LNCAP (cell line): ENCODE measurements around the gene GIMAP8.

Experiments used
- TF ChIP-seq, protein P1 (sequence below): fragments of 450-650 bp; IDR thresholded peaks from 2 replicates; pipeline ENCODE4 v1.5.1; 2017; ENCODE audit warnings: mild to moderate bottlenecking

The GIMAP8 gene

GRCh38 chr7:150443793-150444540, 6.5 kb upstream of the GIMAP8 start:
- TF ChIP-seq, protein P1, sequence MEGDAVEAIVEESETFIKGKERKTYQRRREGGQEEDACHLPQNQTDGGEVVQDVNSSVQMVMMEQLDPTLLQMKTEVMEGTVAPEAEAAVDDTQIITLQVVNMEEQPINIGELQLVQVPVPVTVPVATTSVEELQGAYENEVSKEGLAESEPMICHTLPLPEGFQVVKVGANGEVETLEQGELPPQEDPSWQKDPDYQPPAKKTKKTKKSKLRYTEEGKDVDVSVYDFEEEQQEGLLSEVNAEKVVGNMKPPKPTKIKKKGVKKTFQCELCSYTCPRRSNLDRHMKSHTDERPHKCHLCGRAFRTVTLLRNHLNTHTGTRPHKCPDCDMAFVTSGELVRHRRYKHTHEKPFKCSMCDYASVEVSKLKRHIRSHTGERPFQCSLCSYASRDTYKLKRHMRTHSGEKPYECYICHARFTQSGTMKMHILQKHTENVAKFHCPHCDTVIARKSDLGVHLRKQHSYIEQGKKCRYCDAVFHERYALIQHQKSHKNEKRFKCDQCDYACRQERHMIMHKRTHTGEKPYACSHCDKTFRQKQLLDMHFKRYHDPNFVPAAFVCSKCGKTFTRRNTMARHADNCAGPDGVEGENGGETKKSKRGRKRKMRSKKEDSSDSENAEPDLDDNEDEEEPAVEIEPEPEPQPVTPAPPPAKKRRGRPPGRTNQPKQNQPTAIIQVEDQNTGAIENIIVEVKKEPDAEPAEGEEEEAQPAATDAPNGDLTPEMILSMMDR = no peak

DNA sequence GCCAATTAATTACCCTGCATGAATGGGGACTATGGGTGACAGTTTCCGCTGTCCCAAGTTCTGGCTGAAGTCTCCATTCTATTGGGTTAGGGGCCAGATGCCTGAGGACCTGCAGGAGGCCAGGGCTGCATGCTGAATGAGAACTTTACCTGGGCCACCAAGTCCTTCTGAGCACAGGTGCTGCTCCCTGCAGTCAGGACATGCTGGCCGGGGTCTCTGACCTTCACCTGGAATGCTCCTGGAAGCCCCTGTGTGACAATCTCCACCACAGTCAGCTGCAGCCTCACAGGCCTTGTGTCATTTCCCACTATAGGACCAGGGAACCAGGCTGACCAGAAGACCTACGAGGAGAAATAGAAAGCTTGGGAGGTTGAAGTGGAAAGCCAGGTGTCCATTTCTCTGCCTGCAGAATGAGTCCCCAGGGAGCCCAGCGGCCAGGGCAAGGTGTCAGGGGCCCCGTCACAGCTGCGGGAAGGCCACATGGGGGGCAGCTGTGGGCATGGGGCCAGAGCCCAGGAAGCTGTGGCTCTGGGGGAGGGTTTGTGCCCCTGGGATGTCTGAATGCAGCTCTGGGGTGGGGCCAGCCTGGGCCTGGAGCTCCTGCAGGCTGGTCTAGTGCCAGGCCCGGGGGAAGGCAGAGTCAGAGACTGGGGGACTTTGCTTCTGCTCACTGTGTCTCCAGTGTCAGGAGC, 5.6 kb upstream of the GIMAP8 start:
- TF ChIP-seq, protein P1 = no peak

- TF ChIP-seq, protein P1 = no peak
Observed at GRCh38 chr7:150446288-150446938, 4.0 kb upstream of the GIMAP8 start.

DNA sequence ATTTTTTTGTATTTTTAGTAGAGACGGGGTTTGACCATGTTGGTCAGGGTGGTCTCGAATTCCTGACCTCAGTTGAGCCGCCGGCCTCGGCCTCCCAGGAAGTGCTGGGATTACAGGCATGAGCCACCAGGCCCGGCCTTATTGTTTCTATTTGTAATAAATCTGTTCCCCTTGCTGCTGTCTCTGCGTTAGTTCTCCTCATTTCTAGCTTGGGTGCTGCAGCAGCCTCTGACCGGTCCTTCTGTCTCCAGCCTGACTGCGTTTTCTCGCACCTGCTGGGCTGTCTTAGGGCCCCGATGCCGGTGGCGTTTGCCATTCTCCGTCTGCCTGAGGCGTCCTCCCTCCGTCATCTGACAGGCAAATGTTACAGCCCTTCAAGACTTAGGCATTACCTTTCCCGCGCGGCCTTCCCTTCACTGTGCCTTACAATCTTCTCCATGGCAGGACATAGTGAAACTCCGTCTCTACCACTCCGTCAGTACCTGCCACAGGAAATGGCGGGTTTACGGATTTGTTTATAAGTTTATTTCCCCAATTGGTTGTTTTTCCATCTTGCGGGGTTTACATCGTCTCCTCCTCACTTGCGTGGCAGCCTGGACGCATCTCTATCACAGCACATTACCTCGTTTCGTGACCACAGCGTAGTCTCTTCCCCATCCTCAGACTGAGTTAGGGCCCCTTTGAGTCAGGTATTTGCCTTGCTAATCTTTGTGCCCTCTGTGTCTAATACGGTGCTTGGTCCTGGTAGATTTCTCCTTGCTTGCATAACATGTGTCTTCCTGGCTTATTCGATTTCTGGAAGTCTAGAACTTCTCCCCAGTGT, 2.3 kb upstream of the GIMAP8 start:
- TF ChIP-seq, protein P1 = no peak

DNA sequence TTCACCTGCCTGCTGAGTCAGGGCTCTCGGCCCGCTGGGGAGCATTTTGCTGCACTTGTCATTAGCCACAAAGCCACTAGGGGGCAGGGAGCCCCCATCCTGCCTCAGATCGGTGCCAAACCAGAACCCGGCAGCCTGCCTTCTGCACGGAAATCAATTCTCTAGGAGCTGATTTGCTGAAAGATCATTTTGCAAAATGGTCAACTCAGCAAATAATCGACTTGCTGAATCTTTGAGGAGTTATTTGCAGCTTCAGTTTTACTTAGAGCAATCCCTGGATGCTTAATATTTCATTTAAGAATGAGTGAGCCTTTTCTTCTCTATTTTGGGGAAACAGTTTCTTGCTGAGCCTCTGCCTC, 1.7 kb upstream of the GIMAP8 start:
- TF ChIP-seq, protein P1 = peak; percentile 94

- TF ChIP-seq, protein P1 = no peak
Observed at GRCh38 chr7:150449206-150449952, 1.1 kb upstream of the GIMAP8 start.
